AG09319 (cell line): ENCODE measurements around the gene TENT5C.

Source experiments
- DNase-seq: peaks from one replicate; pipeline ENCODE4 v3.0.0-alpha.2; 2010; ENCODE audit warnings: low read depth; ENCODE audit errors: extremely low read depth
- CTCF ChIP-seq: IDR thresholded peaks from 2 replicates; pipeline ENCODE4 v1.5.1; 2011; ENCODE audit warnings: low read depth, mild to moderate bottlenecking, inconsistent platforms, low read length, moderate library complexity

The TENT5C gene

GRCh38 chr1:117644696-117645311 lies 39.0 kb downstream of the TENT5C start:
- no peak for TF ChIP-seq CTCF
- DNase-seq, result no peak

- no peak for DNase-seq
- TF ChIP-seq CTCF, result no peak
Observed at GRCh38 chr1:117645343-117645742, 39.5 kb downstream of the TENT5C start.

- DNase-seq, result peak; percentile 53
- TF ChIP-seq CTCF, result no peak
Observed at GRCh38 chr1:117646007-117646811, 40.4 kb downstream of the TENT5C start.

- no peak for TF ChIP-seq CTCF
- no peak for DNase-seq
Observed at GRCh38 chr1:117646956-117647355, 41.1 kb downstream of the TENT5C start.

- no peak for TF ChIP-seq CTCF
- no peak for DNase-seq
Observed at GRCh38 chr1:117648015-117648414, 42.2 kb downstream of the TENT5C start.

- no peak for DNase-seq
- no peak for TF ChIP-seq CTCF
Observed at GRCh38 chr1:117650840-117651568, 45.2 kb downstream of the TENT5C start.

GRCh38 chr1:117651616-117652015 lies 45.8 kb downstream of the TENT5C start:
- DNase-seq, result no peak
- TF ChIP-seq CTCF, result no peak
